Fibroblast of villous mesenchyme (primary cell): ENCODE results near the gene PIP4K2A. TPM values are rescaled to one million over a fixed set of nuclear protein-coding genes. Genes with fewer than 3 reads are reported as not detected.
A peak's percentile ranks its signal among the peaks of the same experiment; 100 is the strongest.
"Not testable (repeated sequence)": the region's sequence is repeated elsewhere in the genome, so short reads cannot be mapped to it uniquely, and the experiment has no call there.

ENCODE experiments used
- DNase-seq: peaks from one replicate; pipeline ENCODE4 v3.0.0-alpha.2; 2010; ENCODE audit warnings: low read depth
- H3K4me3 ChIP-seq: 2 replicates; pipeline ENCODE4 v1.5.1; 2011; ENCODE audit warnings: low read depth, mild to moderate bottlenecking, low read length
- total RNA-seq: library from RNA; depleted of rRNA; stranded (reverse); fragments of >200 nt; gene quantifications from 2 replicates; pipeline ENCODE4 v1.2.3, GENCODE V29; 2012
- TF ChIP-seq, protein P1 (sequence below): IDR thresholded peaks from 2 replicates; pipeline ENCODE4 v1.5.1; 2012; ENCODE audit warnings: low read depth, mild to moderate bottlenecking, low read length; ENCODE audit not compliant: insufficient read depth

PIP4K2A gene
- total RNA-seq, 1 donor: 35.8 TPM

DNA sequence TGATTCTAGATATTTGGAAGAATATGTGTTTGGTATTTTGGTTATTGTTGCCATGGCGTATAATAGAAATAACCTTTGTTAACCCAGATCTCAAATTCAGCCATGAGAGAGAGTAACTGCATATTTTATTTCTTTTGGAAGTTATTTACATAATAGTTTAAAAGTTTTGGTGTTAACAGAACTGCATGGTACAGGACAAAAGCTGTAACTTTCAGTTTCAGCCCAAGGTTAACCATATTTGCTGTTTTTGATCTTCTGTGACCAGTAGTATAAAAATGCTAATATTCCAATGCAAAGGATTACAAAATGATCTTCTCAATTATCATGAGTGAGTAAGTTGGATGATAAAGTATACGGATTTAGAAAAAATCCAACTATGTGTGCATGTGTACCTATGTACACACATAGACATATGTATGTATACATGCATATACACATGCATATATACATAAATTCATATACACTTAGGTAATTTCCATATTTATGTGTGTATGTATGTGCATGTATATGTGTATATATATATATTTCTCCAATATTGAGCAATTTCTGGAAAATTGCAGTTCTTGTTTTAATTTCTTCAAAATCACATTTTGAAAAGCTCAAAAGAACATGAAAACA lies 38.0 kb upstream of the PIP4K2A start:
- TF ChIP-seq, protein P1, sequence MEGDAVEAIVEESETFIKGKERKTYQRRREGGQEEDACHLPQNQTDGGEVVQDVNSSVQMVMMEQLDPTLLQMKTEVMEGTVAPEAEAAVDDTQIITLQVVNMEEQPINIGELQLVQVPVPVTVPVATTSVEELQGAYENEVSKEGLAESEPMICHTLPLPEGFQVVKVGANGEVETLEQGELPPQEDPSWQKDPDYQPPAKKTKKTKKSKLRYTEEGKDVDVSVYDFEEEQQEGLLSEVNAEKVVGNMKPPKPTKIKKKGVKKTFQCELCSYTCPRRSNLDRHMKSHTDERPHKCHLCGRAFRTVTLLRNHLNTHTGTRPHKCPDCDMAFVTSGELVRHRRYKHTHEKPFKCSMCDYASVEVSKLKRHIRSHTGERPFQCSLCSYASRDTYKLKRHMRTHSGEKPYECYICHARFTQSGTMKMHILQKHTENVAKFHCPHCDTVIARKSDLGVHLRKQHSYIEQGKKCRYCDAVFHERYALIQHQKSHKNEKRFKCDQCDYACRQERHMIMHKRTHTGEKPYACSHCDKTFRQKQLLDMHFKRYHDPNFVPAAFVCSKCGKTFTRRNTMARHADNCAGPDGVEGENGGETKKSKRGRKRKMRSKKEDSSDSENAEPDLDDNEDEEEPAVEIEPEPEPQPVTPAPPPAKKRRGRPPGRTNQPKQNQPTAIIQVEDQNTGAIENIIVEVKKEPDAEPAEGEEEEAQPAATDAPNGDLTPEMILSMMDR: no peak
- DNase-seq: no peak
- no peak overlapping the region for H3K4me3 ChIP-seq

DNA sequence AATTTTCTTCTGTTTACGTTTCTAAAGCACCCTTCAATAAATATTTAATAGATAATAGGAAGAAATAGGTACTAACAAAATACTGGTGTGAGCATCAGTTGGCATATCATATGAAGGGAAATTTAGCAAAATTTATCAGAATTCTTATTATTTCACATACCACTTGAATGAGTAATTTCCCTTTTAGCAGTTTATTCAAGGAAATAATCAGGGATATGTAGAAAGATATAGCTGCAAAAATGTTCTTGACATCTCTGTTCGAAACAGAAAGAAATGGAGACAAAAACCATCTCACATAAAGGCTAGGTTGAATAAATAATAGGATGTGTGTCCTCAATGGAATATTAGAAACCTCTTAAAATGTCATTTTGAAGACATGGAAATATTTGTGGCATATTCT lies 35.8 kb upstream of the PIP4K2A start:
- DNase-seq: no peak
- no peak overlapping the region for H3K4me3 ChIP-seq
- TF ChIP-seq, protein P1: no peak

DNA sequence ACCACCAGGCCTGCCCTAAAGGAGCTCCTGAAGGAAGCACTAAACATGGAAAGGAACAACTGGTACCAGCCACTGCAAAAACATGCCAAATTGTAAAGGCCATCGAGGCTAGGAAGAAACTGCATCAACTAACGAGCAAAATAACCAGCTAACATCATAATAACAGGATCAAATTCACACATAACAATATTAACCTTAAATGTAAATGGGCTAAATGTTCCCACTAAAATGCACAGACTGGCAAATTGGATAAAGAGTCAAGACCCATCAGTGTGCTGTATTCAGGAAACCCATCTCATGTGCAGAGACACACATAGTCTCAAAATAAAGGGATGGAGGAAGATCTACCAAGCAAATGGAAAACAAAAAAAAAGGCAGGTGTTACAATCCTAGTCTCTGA lies 30.5 kb upstream of the PIP4K2A start:
- DNase-seq, H3K4me3 ChIP-seq: not testable (repeated sequence)

DNA sequence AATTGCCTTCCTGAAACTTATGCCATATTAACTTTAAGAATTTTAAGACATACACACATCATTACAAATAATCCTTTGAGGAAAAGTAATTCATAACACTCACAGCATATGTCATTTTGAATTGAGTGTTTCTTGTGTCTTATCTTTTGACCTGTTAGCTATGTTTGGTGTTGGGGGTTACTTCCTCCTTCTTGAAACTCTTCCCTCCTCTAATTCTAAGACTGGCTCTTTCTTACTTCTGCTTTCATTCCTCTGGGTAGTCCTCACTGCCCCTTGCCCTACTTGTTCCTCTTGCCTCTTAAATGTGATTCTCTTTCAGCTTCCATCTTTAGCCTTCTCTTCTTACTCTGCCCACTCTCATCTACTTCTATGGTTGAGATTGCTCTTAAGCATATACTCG lies 28.3 kb upstream of the PIP4K2A start:
- DNase-seq: no peak
- no peak overlapping the region for H3K4me3 ChIP-seq
- TF ChIP-seq, protein P1: no peak

DNA sequence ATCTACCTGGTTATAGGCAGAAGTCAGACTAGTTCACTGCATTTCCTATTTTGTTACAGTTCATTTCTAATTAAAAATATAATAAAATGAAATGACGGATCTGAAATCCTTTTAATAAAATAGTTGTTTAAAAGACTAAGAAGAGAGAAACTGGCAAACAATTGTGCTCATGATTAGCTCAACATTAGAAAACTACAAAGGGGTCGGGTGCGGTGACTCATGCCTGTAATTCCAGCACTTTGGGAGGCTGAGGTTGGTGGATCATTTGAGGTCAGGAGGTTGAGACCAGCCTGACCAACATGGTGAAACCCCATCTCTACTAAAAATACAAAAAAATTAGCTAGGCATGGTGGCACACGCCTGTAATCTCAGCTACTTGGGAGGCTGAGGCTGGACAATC lies 27.3 kb upstream of the PIP4K2A start:
- not testable (repeated sequence) for H3K4me3 ChIP-seq, DNase-seq

DNA sequence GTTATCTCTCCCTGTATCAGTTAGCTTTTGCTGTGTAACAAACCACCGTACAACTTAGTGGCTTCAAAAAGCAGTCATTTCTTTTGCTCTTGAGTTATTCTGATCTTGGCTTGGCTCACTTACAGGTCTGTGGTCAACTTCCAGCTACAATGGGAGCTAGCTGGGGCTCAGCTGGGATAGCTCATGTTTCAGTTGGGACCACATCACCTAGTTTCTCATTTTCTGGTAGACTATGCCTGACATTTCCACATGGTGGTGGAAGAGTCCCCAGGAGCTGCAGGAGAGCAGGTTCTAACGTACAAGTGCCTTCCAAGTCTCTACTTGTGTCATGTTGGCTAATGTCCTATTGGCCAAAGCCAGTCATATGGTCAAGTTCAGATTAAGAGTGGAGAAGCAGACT lies 25.8 kb upstream of the PIP4K2A start:
- no peak overlapping the region for H3K4me3 ChIP-seq
- TF ChIP-seq, protein P1: no peak
- no peak for DNase-seq

DNA sequence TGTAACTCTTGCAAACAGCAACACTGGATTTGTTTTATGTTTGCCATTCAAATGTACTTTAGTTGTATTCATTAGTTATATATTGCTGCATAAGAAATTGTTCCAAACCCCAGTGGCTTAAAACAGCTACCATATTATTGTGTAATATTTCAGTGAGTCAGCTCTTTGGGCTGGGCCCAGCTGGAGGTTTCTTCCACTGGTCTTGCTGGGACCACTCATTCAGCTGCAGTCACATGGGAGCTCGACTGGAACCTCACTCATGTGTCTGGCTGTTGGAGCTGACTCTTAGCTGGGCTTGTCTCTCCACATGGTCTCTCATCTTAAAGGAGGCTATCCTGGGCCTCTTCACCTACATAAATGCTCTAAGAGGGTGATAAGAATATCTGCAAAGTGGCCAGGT lies 23.2 kb upstream of the PIP4K2A start:
- H3K4me3 ChIP-seq: no peak overlapping the region
- peak; percentile 76 for DNase-seq
- TF ChIP-seq, protein P1: no peak

DNA sequence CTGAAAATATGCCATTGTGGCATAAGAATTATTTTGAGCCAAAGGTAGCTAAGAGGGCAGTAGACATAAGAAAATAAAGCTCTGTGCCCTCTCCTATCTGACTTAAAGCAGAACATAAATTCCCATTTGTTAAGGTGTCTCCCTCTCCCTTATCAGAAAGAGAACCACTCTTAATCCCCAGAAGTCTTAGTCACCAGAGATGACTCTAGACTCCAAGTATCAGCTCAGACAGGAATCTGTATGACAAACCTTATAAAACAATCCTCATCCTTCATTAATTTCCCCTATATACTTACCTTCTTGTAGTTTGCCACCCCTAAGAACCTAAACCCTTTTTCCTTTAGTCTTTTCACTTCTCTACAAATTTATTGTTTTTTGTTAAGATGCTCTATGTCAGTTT lies 21.8 kb upstream of the PIP4K2A start:
- DNase-seq: peak; percentile 15
- TF ChIP-seq, protein P1: no peak
- H3K4me3 ChIP-seq: no peak overlapping the region
